ENCODE results near the gene OTUB2.

DNA sequence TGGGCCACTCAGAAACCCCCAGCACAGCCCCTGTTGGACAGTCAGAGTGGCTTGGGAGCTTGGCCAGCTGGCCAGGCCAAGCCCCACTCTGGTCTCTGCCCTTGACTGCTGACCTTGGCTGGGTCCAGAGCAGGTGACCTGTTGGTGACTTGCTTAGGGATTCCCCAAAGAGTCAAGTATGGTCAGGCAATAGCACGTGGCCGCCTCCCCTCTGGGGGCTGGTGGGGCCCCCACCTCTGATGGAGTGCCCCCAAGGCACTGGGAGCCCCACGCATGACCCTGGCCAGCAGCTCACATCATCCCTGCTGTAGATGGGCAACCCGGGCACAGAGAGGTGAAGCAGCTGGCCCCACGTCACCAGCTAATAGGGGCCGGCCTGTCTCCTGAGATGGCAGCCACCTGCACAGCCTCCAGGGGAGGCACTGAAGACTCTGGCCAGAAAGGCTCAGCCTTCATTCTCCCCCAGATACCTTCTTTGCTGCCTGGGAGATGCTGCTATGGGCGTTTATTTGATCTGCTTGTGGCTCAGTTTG lies 27.2 kb upstream of the OTUB2 start:
- TF ChIP-seq, protein P1, sequence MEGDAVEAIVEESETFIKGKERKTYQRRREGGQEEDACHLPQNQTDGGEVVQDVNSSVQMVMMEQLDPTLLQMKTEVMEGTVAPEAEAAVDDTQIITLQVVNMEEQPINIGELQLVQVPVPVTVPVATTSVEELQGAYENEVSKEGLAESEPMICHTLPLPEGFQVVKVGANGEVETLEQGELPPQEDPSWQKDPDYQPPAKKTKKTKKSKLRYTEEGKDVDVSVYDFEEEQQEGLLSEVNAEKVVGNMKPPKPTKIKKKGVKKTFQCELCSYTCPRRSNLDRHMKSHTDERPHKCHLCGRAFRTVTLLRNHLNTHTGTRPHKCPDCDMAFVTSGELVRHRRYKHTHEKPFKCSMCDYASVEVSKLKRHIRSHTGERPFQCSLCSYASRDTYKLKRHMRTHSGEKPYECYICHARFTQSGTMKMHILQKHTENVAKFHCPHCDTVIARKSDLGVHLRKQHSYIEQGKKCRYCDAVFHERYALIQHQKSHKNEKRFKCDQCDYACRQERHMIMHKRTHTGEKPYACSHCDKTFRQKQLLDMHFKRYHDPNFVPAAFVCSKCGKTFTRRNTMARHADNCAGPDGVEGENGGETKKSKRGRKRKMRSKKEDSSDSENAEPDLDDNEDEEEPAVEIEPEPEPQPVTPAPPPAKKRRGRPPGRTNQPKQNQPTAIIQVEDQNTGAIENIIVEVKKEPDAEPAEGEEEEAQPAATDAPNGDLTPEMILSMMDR (IDR thresholded peaks at IDR 0.05) = no peak
- TF ChIP-seq POLR2A (IDR thresholded peaks at IDR 0.05) = no peak

All from lower leg skin (tissue), 3 donors.